ENCODE measurements around the gene BUB1.

Gene BUB1

GRCh38 chr2:110653861-110654260 is 24.0 kb downstream of the BUB1 start:
- no peaks in the 10 kb centered on the region for H3K9me3 Mint-ChIP-seq
- no peak overlapping the region for H3K4me3 Mint-ChIP-seq
- TF ChIP-seq, protein P1, sequence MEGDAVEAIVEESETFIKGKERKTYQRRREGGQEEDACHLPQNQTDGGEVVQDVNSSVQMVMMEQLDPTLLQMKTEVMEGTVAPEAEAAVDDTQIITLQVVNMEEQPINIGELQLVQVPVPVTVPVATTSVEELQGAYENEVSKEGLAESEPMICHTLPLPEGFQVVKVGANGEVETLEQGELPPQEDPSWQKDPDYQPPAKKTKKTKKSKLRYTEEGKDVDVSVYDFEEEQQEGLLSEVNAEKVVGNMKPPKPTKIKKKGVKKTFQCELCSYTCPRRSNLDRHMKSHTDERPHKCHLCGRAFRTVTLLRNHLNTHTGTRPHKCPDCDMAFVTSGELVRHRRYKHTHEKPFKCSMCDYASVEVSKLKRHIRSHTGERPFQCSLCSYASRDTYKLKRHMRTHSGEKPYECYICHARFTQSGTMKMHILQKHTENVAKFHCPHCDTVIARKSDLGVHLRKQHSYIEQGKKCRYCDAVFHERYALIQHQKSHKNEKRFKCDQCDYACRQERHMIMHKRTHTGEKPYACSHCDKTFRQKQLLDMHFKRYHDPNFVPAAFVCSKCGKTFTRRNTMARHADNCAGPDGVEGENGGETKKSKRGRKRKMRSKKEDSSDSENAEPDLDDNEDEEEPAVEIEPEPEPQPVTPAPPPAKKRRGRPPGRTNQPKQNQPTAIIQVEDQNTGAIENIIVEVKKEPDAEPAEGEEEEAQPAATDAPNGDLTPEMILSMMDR (IDR thresholded peaks at IDR 0.05; ENCODE audit: unreplicated experiment in 3 of 3), result no peak
- H3K4me1 Mint-ChIP-seq, result peaks cover 5% of the 10 kb centered on the region
- H3K27me3 Mint-ChIP-seq (ENCODE audit: low read depth), result no peaks in the 10 kb centered on the region
- peaks cover 54% of the 10 kb centered on the region for H3K36me3 Mint-ChIP-seq (ENCODE audit: low read depth)
- H3K27ac Mint-ChIP-seq, result no peak overlapping the region

GRCh38 chr2:110650346-110650745 is 27.5 kb downstream of the BUB1 start:
- TF ChIP-seq, protein P1 (IDR thresholded peaks at IDR 0.05; ENCODE audit: unreplicated experiment in 3 of 3), result no peak
- Mint-ChIP-seq H3K27ac (no peak overlapping the region), H3K27me3 (ENCODE audit: low read depth) (no peaks in the 10 kb centered on the region), H3K9me3 (no peaks in the 10 kb centered on the region), H3K4me1 (no peaks in the 10 kb centered on the region), H3K36me3 (ENCODE audit: low read depth) (peaks cover 50% of the 10 kb centered on the region), H3K4me3 (no peak overlapping the region)

DNA sequence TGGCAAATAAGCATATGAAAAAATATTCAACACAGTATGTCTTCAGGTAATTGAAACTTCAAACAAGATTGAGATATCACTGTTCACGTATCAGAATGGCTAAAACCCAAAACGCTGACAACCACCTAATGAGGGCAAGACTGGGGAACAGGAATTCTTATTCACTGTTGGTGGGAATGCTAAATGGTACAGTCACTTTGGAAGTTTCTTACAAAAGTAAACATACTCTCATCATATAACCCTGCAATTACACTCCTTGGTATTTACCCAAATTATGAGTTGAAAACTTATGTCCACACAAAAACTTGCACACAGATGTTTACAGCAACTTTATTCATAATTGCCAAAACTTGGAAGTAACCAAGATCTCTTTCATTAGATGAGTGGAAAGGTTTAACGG is 30.1 kb downstream of the BUB1 start:
- no peaks in the 10 kb centered on the region for H3K9me3 Mint-ChIP-seq
- peaks cover 59% of the 10 kb centered on the region for H3K36me3 Mint-ChIP-seq (ENCODE audit: low read depth)
- H3K27me3 Mint-ChIP-seq (ENCODE audit: low read depth), result no peaks in the 10 kb centered on the region
- H3K4me3 Mint-ChIP-seq, result no peak overlapping the region
- no peak overlapping the region for H3K27ac Mint-ChIP-seq
- no peaks in the 10 kb centered on the region for H3K4me1 Mint-ChIP-seq
- TF ChIP-seq, protein P1 (IDR thresholded peaks at IDR 0.05; ENCODE audit: unreplicated experiment in 3 of 3), result no peak

DNA sequence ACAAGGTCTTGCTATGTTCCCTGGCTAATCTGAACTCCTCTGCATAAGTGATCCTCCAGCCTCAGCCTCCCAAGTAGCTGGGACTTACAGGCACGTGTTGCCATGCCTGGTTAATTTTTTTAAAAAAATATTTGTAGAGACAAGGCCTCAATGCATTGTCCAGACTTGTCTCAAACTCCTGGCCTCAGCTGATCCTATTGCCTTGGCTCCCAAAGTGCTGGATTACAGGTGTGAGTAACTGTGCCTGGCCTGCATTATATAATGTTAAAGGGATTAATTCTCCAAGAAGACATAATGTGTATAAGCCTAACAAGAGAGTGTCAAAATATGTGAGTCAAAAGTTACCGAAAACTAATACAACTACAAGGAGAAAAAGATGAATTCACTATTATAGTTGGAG is 32.2 kb downstream of the BUB1 start:
- H3K4me1 Mint-ChIP-seq, result no peaks in the 10 kb centered on the region
- TF ChIP-seq, protein P1 (IDR thresholded peaks at IDR 0.05; ENCODE audit: unreplicated experiment in 3 of 3), result no peak
- no peak overlapping the region for H3K4me3 Mint-ChIP-seq
- no peaks in the 10 kb centered on the region for H3K27me3 Mint-ChIP-seq (ENCODE audit: low read depth)
- H3K27ac Mint-ChIP-seq, result no peak overlapping the region
- H3K9me3 Mint-ChIP-seq, result no peaks in the 10 kb centered on the region
- peaks cover 73% of the 10 kb centered on the region for H3K36me3 Mint-ChIP-seq (ENCODE audit: low read depth)

DNA sequence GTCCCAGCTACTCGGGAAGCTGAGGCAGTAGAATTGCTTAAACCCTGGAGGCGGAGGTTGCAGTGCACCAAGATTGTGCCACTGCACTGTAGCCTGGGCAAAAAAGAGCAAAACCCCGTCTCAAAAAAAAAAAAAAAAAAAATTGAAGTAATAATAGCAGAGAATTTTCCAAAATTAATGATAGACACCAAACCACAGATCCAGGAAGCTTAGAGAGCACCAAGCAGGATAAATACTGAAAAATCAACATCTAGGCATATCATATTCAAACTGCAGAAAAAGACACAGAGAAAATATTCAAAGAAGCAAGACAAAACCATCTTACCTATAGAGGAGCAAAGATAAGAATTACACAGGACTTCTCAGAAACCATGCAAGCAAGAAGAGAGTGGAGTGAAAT is 33.5 kb downstream of the BUB1 start:
- Mint-ChIP-seq H3K4me3 (no peak overlapping the region), H3K9me3 (no peaks in the 10 kb centered on the region), H3K36me3 (ENCODE audit: low read depth) (peaks cover 74% of the 10 kb centered on the region), H3K27ac (no peak overlapping the region), H3K4me1 (no peaks in the 10 kb centered on the region), H3K27me3 (ENCODE audit: low read depth) (no peaks in the 10 kb centered on the region)
- TF ChIP-seq, protein P1 (IDR thresholded peaks at IDR 0.05; ENCODE audit: unreplicated experiment in 3 of 3), result no peak

DNA sequence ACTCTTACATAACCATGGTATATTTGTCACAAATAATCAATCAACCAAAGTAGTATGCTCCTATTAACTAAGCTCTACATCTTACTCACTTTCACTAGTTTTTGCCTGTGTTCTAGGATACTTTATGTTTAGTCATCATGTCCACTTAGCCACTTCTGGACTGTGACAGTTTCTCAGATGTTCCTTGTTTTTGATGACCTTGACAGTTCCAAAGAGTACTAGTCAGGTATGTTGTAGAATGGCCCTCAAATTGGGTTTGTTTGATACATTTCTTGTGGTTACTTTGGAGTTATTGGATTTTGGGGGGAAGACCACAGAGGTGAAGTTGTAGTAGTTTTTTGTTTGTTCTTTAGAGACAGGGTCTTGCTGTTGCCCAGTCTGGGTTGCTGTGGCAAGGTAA is 35.5 kb downstream of the BUB1 start:
- no peak overlapping the region for H3K27ac Mint-ChIP-seq
- no peaks in the 10 kb centered on the region for H3K4me1 Mint-ChIP-seq
- H3K36me3 Mint-ChIP-seq (ENCODE audit: low read depth), result peaks cover 84% of the 10 kb centered on the region
- no peaks in the 10 kb centered on the region for H3K27me3 Mint-ChIP-seq (ENCODE audit: low read depth)
- H3K4me3 Mint-ChIP-seq, result no peak overlapping the region
- TF ChIP-seq, protein P1 (IDR thresholded peaks at IDR 0.05; ENCODE audit: unreplicated experiment in 3 of 3), result no peak
- H3K9me3 Mint-ChIP-seq, result no peaks in the 10 kb centered on the region

All from nephron (organoid).